Activated CD8-positive, alpha-beta T cell treated with anti-CD3 and anti-CD28 coated beads, Interleukin-2, amount 10 ng/mL, durations not matched to agents 7 days and 5 days (primary cell): ENCODE results near the gene SNAP29. TPM values are rescaled to one million over a fixed set of nuclear protein-coding genes. Genes with fewer than 3 reads are reported as not detected.
"Not testable (repeated sequence)": the region's sequence is repeated elsewhere in the genome, so short reads cannot be mapped to it uniquely, and the experiment has no call there.

Source experiments
- ATAC-seq: fragments of 150-1000 bp; cut with Tn5 transposase; one replicate; pipeline ENCODE4 v1.10.0; 2021; ENCODE audit warnings: moderate library complexity
- CTCF ChIA-PET: fragments of 350-600 bp; sonication (Branson Sonifier 250); formaldehyde crosslinking; loops from one replicate; lab custom pipeline; 2021; ENCODE audit warnings: antibody characterized with exemption; lab: Charles Lee
- POLR2A ChIA-PET: fragments of 350-600 bp; sonication (Branson Sonifier 250); formaldehyde crosslinking; loops from one replicate; lab custom pipeline; 2021; ENCODE audit warnings: antibody characterized with exemption; lab: Charles Lee
- DNase-seq: peaks from one replicate; pipeline ENCODE4 v3.0.0-alpha.2; 2020
- H3K27ac Mint-ChIP-seq: one replicate; pipeline ENCODE4 v1.8.0; 2021; ENCODE audit warnings: mild to moderate bottlenecking, mixed read lengths
- H3K27me3 Mint-ChIP-seq: one replicate; pipeline ENCODE4 v1.8.0; 2021; ENCODE audit warnings: low read depth, mixed read lengths
- H3K36me3 Mint-ChIP-seq: one replicate; pipeline ENCODE4 v1.8.0; 2021; ENCODE audit warnings: low read depth, mixed read lengths
- H3K4me1 Mint-ChIP-seq: one replicate; pipeline ENCODE4 v1.8.0; 2021; ENCODE audit warnings: low read depth, mixed read lengths
- H3K4me3 Mint-ChIP-seq: one replicate; pipeline ENCODE4 v1.8.0; 2021; ENCODE audit warnings: mild to moderate bottlenecking, mixed read lengths
- H3K9me3 Mint-ChIP-seq: one replicate; pipeline ENCODE4 v1.8.0; 2022; ENCODE audit warnings: mixed read lengths; ENCODE audit not compliant: insufficient read depth
- total RNA-seq, 2 experiments: library from RNA; stranded (reverse); gene quantifications; one replicate each; pipeline ENCODE4 v1.2.3, GENCODE V29; 2021

SNAP29 gene
- total RNA-seq, 2 experiments from 2014 or later: 30.7 to 32.3 TPM

GRCh38 chr22:20821717-20822239 is 37.0 kb upstream of the SNAP29 start:
- H3K9me3 Mint-ChIP-seq, H3K27me3 Mint-ChIP-seq, H3K27ac Mint-ChIP-seq, POLR2A ChIA-PET, ATAC-seq, H3K4me3 Mint-ChIP-seq, H3K4me1 Mint-ChIP-seq, DNase-seq: not testable (repeated sequence)
- H3K36me3 Mint-ChIP-seq: peaks cover 41% of the 10 kb centered on the region
- CTCF ChIA-PET: interaction anchor here (1.6 kb wide), 1 partner anchor 21 kb away, joined by 3 read pairs; no protein-coding TSS in a partner anchor

- no peak for DNase-seq
- no peak for ATAC-seq
- Mint-ChIP-seq H3K27ac (no peak overlapping the region), H3K27me3 (no peaks in the 10 kb centered on the region), H3K4me1 (no peaks in the 10 kb centered on the region), H3K36me3 (peaks cover 36% of the 10 kb centered on the region), H3K9me3 (no peaks in the 10 kb centered on the region), H3K4me3 (no peak overlapping the region)
- ChIA-PET POLR2A (no interaction called here), CTCF (interaction anchor here (1.6 kb wide), 1 partner anchor 21 kb away, joined by 3 read pairs; no protein-coding TSS in a partner anchor)
Measured at GRCh38 chr22:20822240-20822639, 36.6 kb upstream of the SNAP29 start.

- peaks cover 38% of the 10 kb centered on the region for H3K36me3 Mint-ChIP-seq
- no peaks in the 10 kb centered on the region for H3K9me3 Mint-ChIP-seq
- ChIA-PET POLR2A (no interaction called here), CTCF (interaction anchor here (1.6 kb wide), 1 partner anchor 22 kb away, joined by 3 read pairs; no protein-coding TSS in a partner anchor)
- H3K27ac Mint-ChIP-seq: no peak overlapping the region
- no peaks in the 10 kb centered on the region for H3K4me1 Mint-ChIP-seq
- H3K4me3 Mint-ChIP-seq: no peak overlapping the region
- H3K27me3 Mint-ChIP-seq: no peaks in the 10 kb centered on the region
- ATAC-seq: no peak
- DNase-seq: no peak
Measured at GRCh38 chr22:20823264-20823663, 35.5 kb upstream of the SNAP29 start.

GRCh38 chr22:20825216-20825615 is 33.6 kb upstream of the SNAP29 start:
- H3K4me1 Mint-ChIP-seq, H3K27me3 Mint-ChIP-seq, H3K27ac Mint-ChIP-seq, H3K9me3 Mint-ChIP-seq, H3K4me3 Mint-ChIP-seq, DNase-seq, CTCF ChIA-PET, ATAC-seq, POLR2A ChIA-PET: not testable (repeated sequence)
- H3K36me3 Mint-ChIP-seq: peaks cover 42% of the 10 kb centered on the region

GRCh38 chr22:20825624-20826023 is 33.2 kb upstream of the SNAP29 start:
- Mint-ChIP-seq H3K36me3 (peaks cover 44% of the 10 kb centered on the region), H3K27me3 (no peaks in the 10 kb centered on the region), H3K27ac (peak overlapping the region; percentile 3), H3K4me3 (no peak overlapping the region), H3K9me3 (no peaks in the 10 kb centered on the region), H3K4me1 (no peaks in the 10 kb centered on the region)
- ATAC-seq (no peak), DNase-seq (no peak)
- POLR2A ChIA-PET: no interaction called here
- CTCF ChIA-PET: no interaction called here

GRCh38 chr22:20826373-20827152 is 32.2 kb upstream of the SNAP29 start:
- POLR2A ChIA-PET, ATAC-seq, H3K27me3 Mint-ChIP-seq, H3K9me3 Mint-ChIP-seq, H3K27ac Mint-ChIP-seq, H3K4me1 Mint-ChIP-seq, H3K4me3 Mint-ChIP-seq, CTCF ChIA-PET, DNase-seq: not testable (repeated sequence)
- H3K36me3 Mint-ChIP-seq: peaks cover 47% of the 10 kb centered on the region

- peaks cover 58% of the 10 kb centered on the region for H3K36me3 Mint-ChIP-seq
- no peak overlapping the region for H3K27ac Mint-ChIP-seq
- no peaks in the 10 kb centered on the region for H3K9me3 Mint-ChIP-seq
- no peak overlapping the region for H3K4me3 Mint-ChIP-seq
- DNase-seq (no peak), ATAC-seq (no peak)
- no peaks in the 10 kb centered on the region for H3K4me1 Mint-ChIP-seq
- no peaks in the 10 kb centered on the region for H3K27me3 Mint-ChIP-seq
- ChIA-PET POLR2A (no interaction called here), CTCF (no interaction called here)
Measured at GRCh38 chr22:20829491-20830134, 29.2 kb upstream of the SNAP29 start.

- DNase-seq (no peak), ATAC-seq (no peak)
- H3K36me3 Mint-ChIP-seq: peaks cover 51% of the 10 kb centered on the region
- ChIA-PET CTCF (no interaction called here), POLR2A (no interaction called here)
- no peaks in the 10 kb centered on the region for H3K27me3 Mint-ChIP-seq
- no peaks in the 10 kb centered on the region for H3K9me3 Mint-ChIP-seq
- peaks cover 13% of the 10 kb centered on the region for H3K4me1 Mint-ChIP-seq
- H3K27ac Mint-ChIP-seq: no peak overlapping the region
- no peak overlapping the region for H3K4me3 Mint-ChIP-seq
Measured at GRCh38 chr22:20833225-20833665, 25.6 kb upstream of the SNAP29 start.

- ATAC-seq: no peak
- Mint-ChIP-seq H3K9me3 (no peaks in the 10 kb centered on the region), H3K4me3 (no peak overlapping the region), H3K36me3 (peaks cover 50% of the 10 kb centered on the region), H3K4me1 (peaks cover 15% of the 10 kb centered on the region), H3K27ac (no peak overlapping the region), H3K27me3 (no peaks in the 10 kb centered on the region)
- POLR2A ChIA-PET: no interaction called here
- no peak for DNase-seq
- CTCF ChIA-PET: no interaction called here
Measured at GRCh38 chr22:20834206-20834605, 24.6 kb upstream of the SNAP29 start.

GRCh38 chr22:20834725-20835124 is 24.1 kb upstream of the SNAP29 start:
- peaks cover 45% of the 10 kb centered on the region for H3K36me3 Mint-ChIP-seq
- DNase-seq (no peak), ATAC-seq (no peak)
- H3K27me3 Mint-ChIP-seq: no peaks in the 10 kb centered on the region
- peaks cover 15% of the 10 kb centered on the region for H3K4me1 Mint-ChIP-seq
- H3K27ac Mint-ChIP-seq: no peak overlapping the region
- H3K4me3 Mint-ChIP-seq: no peak overlapping the region
- ChIA-PET CTCF (no interaction called here), POLR2A (no interaction called here)
- no peaks in the 10 kb centered on the region for H3K9me3 Mint-ChIP-seq

GRCh38 chr22:20836987-20837823 is 21.6 kb upstream of the SNAP29 start:
- Mint-ChIP-seq H3K4me1 (peaks cover 31% of the 10 kb centered on the region), H3K27ac (no peak overlapping the region), H3K9me3 (no peaks in the 10 kb centered on the region), H3K36me3 (peaks cover 27% of the 10 kb centered on the region), H3K4me3 (no peak overlapping the region), H3K27me3 (no peaks in the 10 kb centered on the region)
- ChIA-PET POLR2A (no interaction called here), CTCF (interaction anchor here (1.7 kb wide), 1 partner anchor 33 kb away, joined by 5 read pairs; no protein-coding TSS in a partner anchor)
- no peak for ATAC-seq
- DNase-seq: no peak
